Osteoblast (primary cell): ENCODE results near the gene GRAMD4. TPM values are rescaled to one million over a fixed set of nuclear protein-coding genes. Genes with fewer than 3 reads are reported as not detected.

Experiments used
- DNase-seq: peaks from one replicate; pipeline ENCODE4 v3.0.0; 2011; ENCODE audit warnings: low spot score, mixed read lengths; ENCODE audit not compliant: insufficient read length; ENCODE audit errors: missing footprints
- H2AFZ ChIP-seq: 2 replicates; pipeline ENCODE4 v1.6.0; 2011; ENCODE audit warnings: mild to moderate bottlenecking, low read length
- H3K27ac ChIP-seq: 2 replicates; pipeline ENCODE4 v1.5.1; 2011; ENCODE audit warnings: mild to moderate bottlenecking, low read depth, low read length, moderate library complexity
- H3K27me3 ChIP-seq: 2 replicates; pipeline ENCODE4 v1.6.0; 2012; ENCODE audit warnings: mild to moderate bottlenecking, control low read depth, inconsistent platforms, low read length, moderate library complexity; ENCODE audit not compliant: insufficient read depth
- H3K36me3 ChIP-seq: 2 replicates; pipeline ENCODE4 v1.5.1; 2011; ENCODE audit warnings: mild to moderate bottlenecking, low read length, control low read depth, moderate library complexity; ENCODE audit not compliant: insufficient read depth
- H3K4me1 ChIP-seq: 2 replicates; pipeline ENCODE4 v1.5.1; 2011; ENCODE audit warnings: mild to moderate bottlenecking, low read length, control low read depth, moderate library complexity; ENCODE audit not compliant: insufficient read depth
- H3K4me2 ChIP-seq: 2 replicates; pipeline ENCODE4 v1.6.0; 2011; ENCODE audit warnings: mild to moderate bottlenecking, low read length; ENCODE audit not compliant: insufficient read depth
- H3K4me3 ChIP-seq: fragments of 200-600 bp; sonication (generic); 3 replicates; pipeline ENCODE4 v1.5.1; 2012; ENCODE audit warnings: mild to moderate bottlenecking, low read length, inconsistent platforms; ENCODE audit not compliant: insufficient read depth
- H3K79me2 ChIP-seq: 2 replicates; pipeline ENCODE4 v1.6.0; 2012; ENCODE audit warnings: mild to moderate bottlenecking, low read length, control low read depth, inconsistent platforms; ENCODE audit not compliant: insufficient read depth
- H3K9me3 ChIP-seq: 2 replicates; pipeline ENCODE4 v1.5.1; 2011; ENCODE audit warnings: low read depth, low read length, control low read depth
- H4K20me1 ChIP-seq: 2 replicates; pipeline ENCODE4 v1.6.0; 2012; ENCODE audit warnings: mild to moderate bottlenecking, low read length, control low read depth; ENCODE audit not compliant: insufficient read depth
- total RNA-seq: library from RNA; depleted of rRNA; stranded (reverse); fragments of >200 nt; gene quantifications from 2 replicates; pipeline ENCODE4 v1.2.3, GENCODE V29; 2012
- TF ChIP-seq, protein P1 (sequence below): IDR thresholded peaks from 2 replicates; pipeline ENCODE4 v1.5.1; 2011; ENCODE audit warnings: mild to moderate bottlenecking, low read depth, low read length, moderate library complexity; ENCODE audit errors: extremely low read depth

The GRAMD4 gene
- total RNA-seq, 1 donor = 17.0 TPM

DNA sequence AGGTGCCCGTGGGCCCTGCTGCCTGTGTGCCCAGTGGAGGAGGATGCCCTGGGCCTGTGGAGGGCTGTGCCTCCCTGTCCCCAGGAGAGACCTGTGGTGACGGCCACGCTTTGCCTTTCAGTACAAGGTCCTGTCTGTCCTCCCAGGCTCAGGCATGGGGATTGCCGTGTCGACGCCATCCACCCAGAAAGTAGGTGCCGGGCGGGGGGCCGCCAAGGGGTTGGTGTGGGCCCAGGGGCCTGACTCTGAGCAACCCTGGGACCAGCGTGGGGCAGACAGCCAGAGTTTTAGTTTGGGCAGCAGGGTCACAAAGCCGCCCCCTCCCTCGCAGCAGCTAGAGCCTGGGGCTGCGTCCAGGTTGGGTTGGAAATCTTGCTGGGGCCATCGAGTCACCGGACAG lies 56.3 kb downstream of the GRAMD4 start:
- Histone ChIP-seq H3K27ac (no peak overlapping the region), H3K4me1 (no peaks in the 10 kb centered on the region), H3K9me3 (no peaks in the 10 kb centered on the region), H3K27me3 (no peaks in the 10 kb centered on the region), H3K4me2 (no peak overlapping the region), H3K79me2 (no peaks in the 10 kb centered on the region), H3K36me3 (no peaks in the 10 kb centered on the region), H3K4me3 (no peak overlapping the region), H4K20me1 (no peaks in the 10 kb centered on the region), H2AFZ (no peak overlapping the region)
- TF ChIP-seq, protein P1, sequence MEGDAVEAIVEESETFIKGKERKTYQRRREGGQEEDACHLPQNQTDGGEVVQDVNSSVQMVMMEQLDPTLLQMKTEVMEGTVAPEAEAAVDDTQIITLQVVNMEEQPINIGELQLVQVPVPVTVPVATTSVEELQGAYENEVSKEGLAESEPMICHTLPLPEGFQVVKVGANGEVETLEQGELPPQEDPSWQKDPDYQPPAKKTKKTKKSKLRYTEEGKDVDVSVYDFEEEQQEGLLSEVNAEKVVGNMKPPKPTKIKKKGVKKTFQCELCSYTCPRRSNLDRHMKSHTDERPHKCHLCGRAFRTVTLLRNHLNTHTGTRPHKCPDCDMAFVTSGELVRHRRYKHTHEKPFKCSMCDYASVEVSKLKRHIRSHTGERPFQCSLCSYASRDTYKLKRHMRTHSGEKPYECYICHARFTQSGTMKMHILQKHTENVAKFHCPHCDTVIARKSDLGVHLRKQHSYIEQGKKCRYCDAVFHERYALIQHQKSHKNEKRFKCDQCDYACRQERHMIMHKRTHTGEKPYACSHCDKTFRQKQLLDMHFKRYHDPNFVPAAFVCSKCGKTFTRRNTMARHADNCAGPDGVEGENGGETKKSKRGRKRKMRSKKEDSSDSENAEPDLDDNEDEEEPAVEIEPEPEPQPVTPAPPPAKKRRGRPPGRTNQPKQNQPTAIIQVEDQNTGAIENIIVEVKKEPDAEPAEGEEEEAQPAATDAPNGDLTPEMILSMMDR = no peak
- DNase-seq = no peak

DNA sequence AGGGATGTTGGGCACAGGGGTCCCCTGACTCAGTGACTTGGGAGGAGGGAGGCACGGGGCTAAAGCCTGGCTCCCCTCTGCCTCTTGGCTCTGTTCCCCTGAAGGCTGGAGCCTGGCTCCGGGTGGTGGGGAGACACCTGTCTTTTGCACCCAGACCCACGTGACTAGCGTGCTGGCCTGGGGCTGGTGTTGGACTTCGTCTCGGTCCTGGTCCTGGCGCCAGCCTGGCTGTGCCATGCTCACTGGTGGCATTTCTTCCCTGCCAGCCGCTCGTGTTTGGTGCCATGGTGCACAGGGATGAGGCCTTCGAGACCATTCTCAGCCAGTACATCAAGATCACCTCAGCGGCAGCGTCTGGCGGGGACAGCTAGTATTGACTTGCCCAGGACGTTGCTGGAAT lies 56.7 kb downstream of the GRAMD4 start:
- no peaks in the 10 kb centered on the region for H4K20me1 ChIP-seq
- no peaks in the 10 kb centered on the region for H3K79me2 ChIP-seq
- H2AFZ ChIP-seq = no peak overlapping the region
- TF ChIP-seq, protein P1 = no peak
- no peak overlapping the region for H3K27ac ChIP-seq
- H3K4me2 ChIP-seq = no peak overlapping the region
- no peaks in the 10 kb centered on the region for H3K4me1 ChIP-seq
- DNase-seq = no peak
- no peaks in the 10 kb centered on the region for H3K9me3 ChIP-seq
- no peak overlapping the region for H3K4me3 ChIP-seq
- H3K27me3 ChIP-seq = no peaks in the 10 kb centered on the region
- H3K36me3 ChIP-seq = no peaks in the 10 kb centered on the region

DNA sequence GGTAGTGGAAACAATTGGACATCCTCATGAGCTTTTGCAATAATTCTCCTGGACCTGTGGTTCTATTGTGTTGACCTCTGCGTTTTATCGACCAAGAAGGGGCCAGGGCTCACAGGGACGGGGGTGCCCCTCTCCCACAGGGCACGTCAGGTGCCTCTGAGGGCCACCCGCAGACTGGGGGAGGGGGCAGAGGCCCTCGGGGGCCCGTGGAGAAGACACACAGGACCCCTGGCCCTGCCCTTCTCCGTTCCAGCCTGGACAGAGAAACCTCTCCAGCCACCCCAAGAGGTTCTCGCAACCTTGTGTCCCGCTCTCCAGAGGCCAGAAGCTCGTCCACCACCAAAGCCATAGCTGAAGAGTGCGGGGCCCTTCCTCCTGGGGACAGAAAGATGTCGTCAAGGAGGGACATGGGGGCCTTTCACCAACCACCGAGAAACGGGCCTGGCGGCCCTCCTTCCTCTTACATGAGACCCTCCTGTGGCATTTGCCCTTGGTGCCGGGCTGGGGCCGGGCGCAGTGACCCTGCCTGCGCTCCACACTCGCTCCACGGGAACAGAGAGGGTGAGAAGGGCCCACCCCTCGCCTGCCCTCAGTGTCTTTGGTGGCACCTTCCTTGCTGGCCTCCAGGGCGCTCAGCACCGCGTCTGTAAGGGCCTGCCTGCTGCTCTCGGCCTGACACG lies 57.3 kb downstream of the GRAMD4 start:
- Histone ChIP-seq H3K4me3 (no peak overlapping the region), H3K27ac (no peak overlapping the region), H3K4me1 (no peaks in the 10 kb centered on the region), H3K9me3 (no peaks in the 10 kb centered on the region), H4K20me1 (no peaks in the 10 kb centered on the region), H3K36me3 (no peaks in the 10 kb centered on the region), H3K79me2 (no peaks in the 10 kb centered on the region), H3K4me2 (no peak overlapping the region), H2AFZ (no peak overlapping the region), H3K27me3 (no peaks in the 10 kb centered on the region)
- TF ChIP-seq, protein P1 = no peak
- no peak for DNase-seq

DNA sequence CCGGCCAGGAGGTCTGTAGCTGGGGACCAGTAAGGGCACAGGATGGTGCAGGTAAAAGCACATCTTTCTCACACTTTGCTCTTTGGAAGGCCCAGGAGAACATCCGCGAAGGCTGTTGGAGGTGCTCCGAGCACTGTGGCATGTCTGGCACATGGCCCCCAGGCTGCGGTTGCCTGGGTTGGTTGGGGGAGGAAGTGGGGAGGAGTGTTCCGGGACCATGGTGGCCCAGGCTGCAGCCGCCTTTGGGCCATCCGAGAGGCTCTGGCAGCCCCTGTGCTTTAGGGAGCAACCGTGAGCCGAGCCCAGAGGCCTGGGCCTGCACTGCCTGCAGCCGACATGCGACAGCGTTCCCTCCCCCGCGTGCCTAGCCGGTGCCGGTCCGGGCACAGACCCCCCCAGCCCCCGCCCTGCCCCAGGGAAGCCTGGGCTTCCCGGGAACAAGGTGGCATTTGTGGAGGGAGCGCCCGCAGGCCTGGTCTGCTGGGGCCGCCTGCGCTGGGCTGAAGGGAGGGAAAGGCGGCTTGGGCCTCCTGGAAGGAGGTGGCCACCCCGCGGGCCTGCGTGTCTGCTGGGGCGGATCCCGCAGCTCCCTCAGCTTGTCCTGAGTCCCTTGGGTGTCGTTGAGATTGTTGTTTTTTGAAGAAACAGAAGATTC lies 57.9 kb downstream of the GRAMD4 start:
- H2AFZ ChIP-seq = no peak overlapping the region
- H3K4me2 ChIP-seq = no peak overlapping the region
- no peak overlapping the region for H3K27ac ChIP-seq
- no peaks in the 10 kb centered on the region for H3K79me2 ChIP-seq
- DNase-seq = peak; percentile 92
- no peaks in the 10 kb centered on the region for H3K4me1 ChIP-seq
- no peaks in the 10 kb centered on the region for H3K9me3 ChIP-seq
- no peaks in the 10 kb centered on the region for H3K36me3 ChIP-seq
- no peaks in the 10 kb centered on the region for H3K27me3 ChIP-seq
- TF ChIP-seq, protein P1 = no peak
- no peak overlapping the region for H3K4me3 ChIP-seq
- H4K20me1 ChIP-seq = no peaks in the 10 kb centered on the region
